Esophagus muscularis mucosa (tissue), 4 donors: ENCODE measurements around the gene LTBP2.

ENCODE experiments used
- CTCF ChIP-seq, 3 experiments: fragments of 200-600 bp in 2 of 3; fragments of 450-650 bp in 1 of 3; sonication (generic) in 2 of 3; IDR thresholded peaks; one replicate each; pipeline ENCODE4 v1.5.1; 2017 to 2019; ENCODE audit warnings: antibody characterized with exemption in 3 of 3, mild to moderate bottlenecking in 2 of 3, moderate library complexity in 1 of 3
- EP300 ChIP-seq: sonication (generic); formaldehyde crosslinking; IDR thresholded peaks from one replicate; pipeline ENCODE4 v1.6.1; 2017; ENCODE audit warnings: antibody characterized with exemption
- POLR2A ChIP-seq: fragments of 450-650 bp; IDR thresholded peaks from one replicate; pipeline ENCODE4 v1.6.1; 2017; ENCODE audit warnings: antibody characterized with exemption, moderate library complexity, mild to moderate bottlenecking, low read depth

DNA sequence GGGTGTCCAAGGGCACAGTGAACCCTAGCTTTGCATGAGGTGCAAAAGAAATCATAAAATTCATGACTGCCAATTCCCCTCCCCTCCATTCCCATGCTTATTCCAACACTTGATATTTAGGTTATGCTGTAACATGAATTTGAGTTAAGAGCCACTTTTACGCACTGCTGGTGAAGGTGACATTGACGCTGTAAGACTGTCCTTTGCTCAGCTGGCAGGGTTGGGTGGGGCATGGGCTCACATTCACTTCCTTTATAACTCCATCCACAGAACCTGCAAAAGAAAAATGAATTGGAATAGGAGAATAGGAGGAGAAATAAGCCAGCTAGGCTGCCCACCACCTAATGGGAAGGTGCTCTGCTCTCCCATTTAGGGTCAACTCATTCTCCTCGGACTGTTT is 125.9 kb downstream of the LTBP2 start:
- TF ChIP-seq CTCF (IDR thresholded peaks at IDR 0.05) (no peak), POLR2A (no peak), EP300 (no peak)
